Kidney (tissue), 14 donors: ENCODE measurements around the gene KLK12. TPM values are rescaled to one million over a fixed set of nuclear protein-coding genes. Genes with fewer than 3 reads are reported as not detected.

Experiments
- DNase-seq, 5 donors: peaks; one replicate each; pipeline ENCODE4 v3.0.0-alpha.2; 2013 to 2020
- FAIRE-seq: peaks from 2 replicates; lab custom pipeline; 2012; peaks lifted over from hg19 to GRCh38; lab: Jason Lieb, UNC
- H3K27ac ChIP-seq, 2 donors: one replicate each; pipeline ENCODE4 v1.7.0; 2013; ENCODE audit warnings: low read depth in 2 of 2, low read length in 2 of 2, inconsistent platforms in 1 of 2
- H3K27me3 ChIP-seq: one replicate; pipeline ENCODE4 v1.7.1; 2013; ENCODE audit warnings: low read length, inconsistent platforms; ENCODE audit not compliant: control insufficient read depth, insufficient read depth
- H3K36me3 ChIP-seq, 3 donors: one replicate each; pipeline versions ENCODE4 v1.7.0 to v1.7.1; 2013; ENCODE audit warnings: low read length in 3 of 3, control low read depth in 1 of 3, inconsistent platforms in 1 of 3; ENCODE audit not compliant: insufficient read depth in 3 of 3, control insufficient read depth in 2 of 3
- H3K4me1 ChIP-seq, 3 donors: one replicate each; pipeline versions ENCODE4 v1.7.0 to v1.7.1; 2013; ENCODE audit warnings: low read length in 3 of 3, inconsistent platforms in 1 of 3, low read depth in 1 of 3; ENCODE audit not compliant: control insufficient read depth in 2 of 3, insufficient read depth in 2 of 3
- H3K4me3 ChIP-seq, 3 donors: one replicate each; pipeline versions ENCODE4 v1.7.0 to v1.8.1; 2013; ENCODE audit warnings: low read length in 3 of 3, control low read depth in 1 of 3, inconsistent platforms in 1 of 3
- H3K9ac ChIP-seq, 3 donors: one replicate each; pipeline versions ENCODE4 v1.7.0 to v1.7.1; 2013; ENCODE audit warnings: low read length in 3 of 3, control low read depth in 1 of 3, inconsistent platforms in 1 of 3
- H3K9me3 ChIP-seq, 3 donors: one replicate each; pipeline versions ENCODE4 v1.7.0 to v1.7.1; 2013; ENCODE audit warnings: low read length in 3 of 3, control low read depth in 1 of 3, inconsistent platforms in 1 of 3; ENCODE audit not compliant: control insufficient read depth in 2 of 3, insufficient read depth in 1 of 3
- intact Hi-C: fragments of 100-400 bp; cut with DNase I; formaldehyde crosslinking; loops from one replicate; pipeline ENCODE4 v1.11.1; 2022
- polyA plus RNA-seq: library from polyadenylated mRNA; stranded (reverse); fragments of 350-450 nt; fragmentation: Illumina TruSeq; extraction: RNeasy Lipid Tissue Mini Kit (QIAGEN cat#74804); gene quantifications from one replicate; pipeline ENCODE4 v1.2.3, GENCODE V29; 2014; ENCODE audit warnings: low read depth, low replicate concordance; ENCODE audit not compliant: insufficient read depth
- total RNA-seq: library from RNA; stranded (reverse); fragmentation: NEBNext Ultra II Directional; extraction: Animal tissue kit (Norgen Biotek cat#: 25700); gene quantifications from one replicate; pipeline ENCODE4 v1.2.1, GENCODE V29; 2021
- TF ChIP-seq, protein P1 (sequence below): IDR thresholded peaks from 3 replicates; pipeline ENCODE4 v1.5.1; 2012; ENCODE audit warnings: mild to moderate bottlenecking, moderate library complexity, borderline replicate concordance; ENCODE audit not compliant: insufficient read depth; ENCODE audit errors: extremely low read depth
- donor health status: control.
- donor health status: control.
- donor health status: control.
- donor health status: control.
- donor health status: control.
- donor health status: DM: yes; HTN: yes; CAD: no.
- donor health status: Normal renal cell carcinoma (clear cell type).

The KLK12 gene
- total and polyA plus RNA-seq, 2 donors from 2014 or later = not detected

DNA sequence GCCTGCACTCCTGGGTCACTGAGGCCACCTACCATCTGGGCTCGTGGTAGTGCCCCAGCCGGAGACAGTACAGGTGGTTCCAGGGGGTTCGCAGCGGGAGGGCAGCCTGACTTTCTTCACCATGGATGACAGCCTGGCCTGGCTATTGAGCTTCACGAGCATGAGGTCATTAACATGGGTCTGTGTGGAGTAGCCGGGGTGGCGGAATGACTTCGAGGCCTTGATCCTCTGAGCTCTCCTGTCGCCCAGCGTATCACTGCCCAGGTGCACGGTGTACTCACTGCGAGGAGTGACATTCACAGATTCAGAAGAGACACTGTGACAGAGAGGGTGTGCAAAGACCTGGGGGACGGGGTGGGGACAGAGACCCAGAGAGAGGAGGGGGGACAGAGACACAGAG is 54.6 kb downstream of the KLK12 start:
- Histone ChIP-seq H3K4me1 (no peaks in the 10 kb centered on the region), H3K36me3 (no peaks in the 10 kb centered on the region), H3K27ac (no peak overlapping the region), H3K27me3 (no peaks in the 10 kb centered on the region), H3K9me3 (no peaks in the 10 kb centered on the region), H3K4me3 (no peak overlapping the region), H3K9ac (no peak overlapping the region)
- intact Hi-C loops = no loop called here
- DNase-seq (peak in 1 of 5 donors; percentile 13), FAIRE-seq (no peak)
- TF ChIP-seq, protein P1, sequence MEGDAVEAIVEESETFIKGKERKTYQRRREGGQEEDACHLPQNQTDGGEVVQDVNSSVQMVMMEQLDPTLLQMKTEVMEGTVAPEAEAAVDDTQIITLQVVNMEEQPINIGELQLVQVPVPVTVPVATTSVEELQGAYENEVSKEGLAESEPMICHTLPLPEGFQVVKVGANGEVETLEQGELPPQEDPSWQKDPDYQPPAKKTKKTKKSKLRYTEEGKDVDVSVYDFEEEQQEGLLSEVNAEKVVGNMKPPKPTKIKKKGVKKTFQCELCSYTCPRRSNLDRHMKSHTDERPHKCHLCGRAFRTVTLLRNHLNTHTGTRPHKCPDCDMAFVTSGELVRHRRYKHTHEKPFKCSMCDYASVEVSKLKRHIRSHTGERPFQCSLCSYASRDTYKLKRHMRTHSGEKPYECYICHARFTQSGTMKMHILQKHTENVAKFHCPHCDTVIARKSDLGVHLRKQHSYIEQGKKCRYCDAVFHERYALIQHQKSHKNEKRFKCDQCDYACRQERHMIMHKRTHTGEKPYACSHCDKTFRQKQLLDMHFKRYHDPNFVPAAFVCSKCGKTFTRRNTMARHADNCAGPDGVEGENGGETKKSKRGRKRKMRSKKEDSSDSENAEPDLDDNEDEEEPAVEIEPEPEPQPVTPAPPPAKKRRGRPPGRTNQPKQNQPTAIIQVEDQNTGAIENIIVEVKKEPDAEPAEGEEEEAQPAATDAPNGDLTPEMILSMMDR = no peak

DNA sequence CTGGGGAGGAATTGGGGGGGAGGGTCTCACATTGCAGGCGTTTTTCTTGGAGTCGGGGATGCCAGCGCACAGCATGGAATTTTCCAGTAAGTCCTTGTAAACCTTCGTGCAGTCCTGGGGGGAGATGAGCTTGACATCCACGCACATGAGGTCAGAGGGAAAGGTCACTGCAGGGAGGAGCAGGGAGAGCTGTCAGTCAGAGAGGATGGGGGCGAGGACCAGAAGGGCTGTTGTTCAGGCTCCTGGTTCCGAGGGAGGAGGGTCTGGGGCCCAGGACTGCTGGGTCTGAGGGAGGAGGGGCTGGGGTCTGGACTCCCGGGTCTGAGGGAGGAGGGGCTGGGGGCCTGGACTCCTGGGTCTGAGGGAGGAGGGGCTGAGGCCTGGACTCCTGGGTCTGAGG is 55.0 kb downstream of the KLK12 start:
- Histone ChIP-seq H3K27me3 (no peaks in the 10 kb centered on the region), H3K36me3 (no peaks in the 10 kb centered on the region), H3K9me3 (no peaks in the 10 kb centered on the region), H3K4me1 (no peaks in the 10 kb centered on the region), H3K4me3 (no peak overlapping the region), H3K9ac (no peak overlapping the region), H3K27ac (no peak overlapping the region)
- intact Hi-C loops = no loop called here
- DNase-seq (no peak), FAIRE-seq (no peak)
- TF ChIP-seq, protein P1 = no peak

Other genes with a start within 250 kb of the KLK12 start
- gene ACP4, start 244.6 kb downstream of the KLK12 start, total RNA-seq = not detected
- not detected for gene ACP4, start 244.6 kb downstream of the KLK12 start, polyA plus RNA-seq
- gene KLK1, start 211.2 kb downstream of the KLK12 start, total RNA-seq = 0.41 TPM
- gene KLK1, start 211.2 kb downstream of the KLK12 start, polyA plus RNA-seq = 827 TPM
- gene KLK15, start 201.4 kb downstream of the KLK12 start, total RNA-seq = not detected
- 2.7 TPM for gene KLK15, start 201.4 kb downstream of the KLK12 start, polyA plus RNA-seq
- gene KLK3, start 180.1 kb downstream of the KLK12 start, total RNA-seq = not detected
- 1.6 TPM for gene KLK3, start 180.1 kb downstream of the KLK12 start, polyA plus RNA-seq
- gene KLK2, start 161.6 kb downstream of the KLK12 start, total RNA-seq = not detected
- not detected for gene KLK2, start 161.6 kb downstream of the KLK12 start, polyA plus RNA-seq
- not detected for gene KLK4, start 123.6 kb downstream of the KLK12 start, total RNA-seq
- 1.2 TPM for gene KLK4, start 123.6 kb downstream of the KLK12 start, polyA plus RNA-seq
- gene KLK5, start 82.0 kb downstream of the KLK12 start, total RNA-seq = 0.88 TPM
- 1.1 TPM for gene KLK5, start 82.0 kb downstream of the KLK12 start, polyA plus RNA-seq
- 15.0 TPM for gene KLK6, start 65.4 kb downstream of the KLK12 start, total RNA-seq
- gene KLK6, start 65.4 kb downstream of the KLK12 start, polyA plus RNA-seq = 30.3 TPM
- 1.0 TPM for gene KLK7, start 51.1 kb downstream of the KLK12 start, total RNA-seq
- gene KLK7, start 51.1 kb downstream of the KLK12 start, polyA plus RNA-seq = 22.5 TPM
- 4.2 TPM for gene KLK8, start 33.4 kb downstream of the KLK12 start, total RNA-seq
- gene KLK8, start 33.4 kb downstream of the KLK12 start, polyA plus RNA-seq = 1.3 TPM
- 0.63 TPM for gene KLK10, start 15.3 kb downstream of the KLK12 start, total RNA-seq
- not detected for gene KLK10, start 15.3 kb downstream of the KLK12 start, polyA plus RNA-seq
- 0.47 TPM for gene KLK11, start 8.4 kb downstream of the KLK12 start, total RNA-seq
- not detected for gene KLK11, start 8.4 kb downstream of the KLK12 start, polyA plus RNA-seq
- not detected for gene KLK13, start 30.1 kb upstream of the KLK12 start, total RNA-seq
- not detected for gene KLK13, start 30.1 kb upstream of the KLK12 start, polyA plus RNA-seq
- gene KLK14, start 47.9 kb upstream of the KLK12 start, total RNA-seq = 0.22 TPM
- gene KLK14, start 47.9 kb upstream of the KLK12 start, polyA plus RNA-seq = not detected
- 8.4 TPM for gene CTU1, start 73.4 kb upstream of the KLK12 start, total RNA-seq
- gene CTU1, start 73.4 kb upstream of the KLK12 start, polyA plus RNA-seq = 5.2 TPM
- 8.1 TPM for gene SIGLEC9, start 89.9 kb upstream of the KLK12 start, total RNA-seq
- gene SIGLEC9, start 89.9 kb upstream of the KLK12 start, polyA plus RNA-seq = 1.6 TPM
- 4.0 TPM for gene SIGLEC7, start 107.3 kb upstream of the KLK12 start, total RNA-seq
- 1.2 TPM for gene SIGLEC7, start 107.3 kb upstream of the KLK12 start, polyA plus RNA-seq
- gene CD33, start 190.1 kb upstream of the KLK12 start, total RNA-seq = 14.0 TPM
- 2.6 TPM for gene CD33, start 190.1 kb upstream of the KLK12 start, polyA plus RNA-seq
- gene SIGLECL1, start 216.1 kb upstream of the KLK12 start, total RNA-seq = not detected
- gene SIGLECL1, start 216.1 kb upstream of the KLK12 start, polyA plus RNA-seq = not detected